Cardiac muscle cell (in vitro differentiated cells and primary cell): ENCODE measurements around the gene IKBKG. TPM values are rescaled to one million over a fixed set of nuclear protein-coding genes. Genes with fewer than 3 reads are reported as not detected.
"Not testable (repeated sequence)": the region's sequence is repeated elsewhere in the genome, so short reads cannot be mapped to it uniquely, and the experiment has no call there.

ENCODE experiments used
- DNase-seq, 2 donors: peaks; one replicate each; pipeline versions ENCODE4 v3.0.0 to v3.0.0-alpha.2; 2010 to 2017; ENCODE audit warnings: low read depth in 1 of 2, low spot score in 1 of 2
- H3K27ac ChIP-seq: fragments of 200-600 bp; sonication (generic); 2 replicates; pipeline ENCODE4 v1.5.1; 2016
- H3K27me3 ChIP-seq: fragments of 200-600 bp; sonication (generic); 2 replicates; pipeline ENCODE4 v1.6.0; 2016; ENCODE audit warnings: control low read depth
- H3K36me3 ChIP-seq: fragments of 200-600 bp; sonication (generic); 2 replicates; pipeline ENCODE4 v1.5.1; 2016; ENCODE audit warnings: control low read depth
- H3K4me1 ChIP-seq: fragments of 200-600 bp; sonication (generic); 2 replicates; pipeline ENCODE4 v1.8.1; 2017; ENCODE audit warnings: low read depth, mild to moderate bottlenecking, mixed run types
- H3K4me3 ChIP-seq: fragments of 200-600 bp; sonication (generic); 2 replicates; pipeline ENCODE4 v1.5.1; 2016; ENCODE audit warnings: mild to moderate bottlenecking
- H3K9me3 ChIP-seq: fragments of 200-600 bp; sonication (generic); 2 replicates; pipeline ENCODE4 v1.5.1; 2017; ENCODE audit warnings: low read depth, mild to moderate bottlenecking, control low read depth
- polyA plus RNA-seq: library from polyadenylated mRNA; unstranded; fragments of >200 nt; fragmentation: Nextera tagmentation; extraction: Ambion mirVana; gene quantifications from 2 replicates; pipeline ENCODE4 v1.2.1, GENCODE V29; 2016
- total RNA-seq: library from RNA; depleted of rRNA; stranded (reverse); fragments of >200 nt; gene quantifications from 2 replicates; pipeline ENCODE4 v1.2.3, GENCODE V29; 2016
- TF ChIP-seq, protein P1 (sequence below): IDR thresholded peaks from 2 replicates; pipeline ENCODE4 v1.5.1; 2012; ENCODE audit warnings: low read depth, mild to moderate bottlenecking, low read length

The IKBKG gene
- total and polyA plus RNA-seq, 2 experiments from 2014 or later: 15.1 to 23.5 TPM

DNA sequence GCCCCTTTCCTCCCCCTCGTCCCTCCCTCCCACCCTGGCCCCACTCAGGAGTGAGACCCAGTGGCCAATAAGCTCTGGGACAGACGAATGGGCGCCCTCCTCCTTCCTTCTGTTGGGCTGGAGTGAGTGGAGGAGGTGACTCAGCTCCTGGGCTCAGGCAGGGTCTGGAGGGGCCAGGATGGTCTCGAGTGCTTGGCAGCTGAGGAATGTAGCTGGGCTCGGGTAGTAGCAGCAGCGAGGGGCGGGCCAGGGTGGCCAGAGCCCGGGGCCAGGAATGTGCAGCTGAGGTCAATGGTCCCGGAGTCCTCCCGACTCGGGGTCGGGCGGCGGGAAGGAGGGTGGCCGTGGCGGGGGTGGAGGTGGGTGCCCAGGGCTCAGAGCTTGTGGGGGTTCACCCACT is 15.8 kb upstream of the IKBKG start:
- Histone ChIP-seq H3K27ac (peak overlapping the region; percentile 79), H3K4me3 (no peak overlapping the region), H3K9me3 (no peaks in the 10 kb centered on the region)

DNA sequence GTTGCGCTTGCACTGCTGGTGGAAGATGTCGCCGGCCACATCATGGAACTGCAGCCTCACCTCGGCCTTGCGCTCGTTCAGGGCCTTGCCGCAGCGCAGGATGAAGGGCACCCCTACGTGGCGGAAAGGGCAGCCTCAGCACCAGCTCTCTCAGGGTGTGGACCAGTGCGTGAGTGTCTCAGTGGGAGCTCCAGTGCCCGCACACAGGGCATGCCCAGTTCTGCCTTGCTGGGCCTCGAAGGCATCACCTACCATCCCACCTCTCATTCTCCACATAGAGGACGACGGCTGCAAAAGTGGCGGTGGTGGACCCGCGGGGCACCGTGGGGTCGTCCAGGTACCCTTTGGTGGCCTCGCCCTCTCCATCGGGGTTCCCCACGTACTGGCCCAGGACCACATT is 14.7 kb upstream of the IKBKG start:
- TF ChIP-seq, protein P1, sequence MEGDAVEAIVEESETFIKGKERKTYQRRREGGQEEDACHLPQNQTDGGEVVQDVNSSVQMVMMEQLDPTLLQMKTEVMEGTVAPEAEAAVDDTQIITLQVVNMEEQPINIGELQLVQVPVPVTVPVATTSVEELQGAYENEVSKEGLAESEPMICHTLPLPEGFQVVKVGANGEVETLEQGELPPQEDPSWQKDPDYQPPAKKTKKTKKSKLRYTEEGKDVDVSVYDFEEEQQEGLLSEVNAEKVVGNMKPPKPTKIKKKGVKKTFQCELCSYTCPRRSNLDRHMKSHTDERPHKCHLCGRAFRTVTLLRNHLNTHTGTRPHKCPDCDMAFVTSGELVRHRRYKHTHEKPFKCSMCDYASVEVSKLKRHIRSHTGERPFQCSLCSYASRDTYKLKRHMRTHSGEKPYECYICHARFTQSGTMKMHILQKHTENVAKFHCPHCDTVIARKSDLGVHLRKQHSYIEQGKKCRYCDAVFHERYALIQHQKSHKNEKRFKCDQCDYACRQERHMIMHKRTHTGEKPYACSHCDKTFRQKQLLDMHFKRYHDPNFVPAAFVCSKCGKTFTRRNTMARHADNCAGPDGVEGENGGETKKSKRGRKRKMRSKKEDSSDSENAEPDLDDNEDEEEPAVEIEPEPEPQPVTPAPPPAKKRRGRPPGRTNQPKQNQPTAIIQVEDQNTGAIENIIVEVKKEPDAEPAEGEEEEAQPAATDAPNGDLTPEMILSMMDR: no peak
- no peak overlapping the region for H3K4me3 ChIP-seq
- H3K27ac ChIP-seq: peak overlapping the region; percentile 79
- no peak for DNase-seq
- H3K4me1 ChIP-seq: no peaks in the 10 kb centered on the region
- H3K9me3 ChIP-seq: no peaks in the 10 kb centered on the region
- no peaks in the 10 kb centered on the region for H3K36me3 ChIP-seq
- no peaks in the 10 kb centered on the region for H3K27me3 ChIP-seq

More for the DNA sequence above, 15.8 kb upstream of the IKBKG start:
- TF ChIP-seq, protein P1: no peak
- H3K36me3 ChIP-seq: no peaks in the 10 kb centered on the region
- peak in 1 of 2 donors; percentile 72 for DNase-seq
- H3K27me3 ChIP-seq: no peaks in the 10 kb centered on the region
- H3K4me1 ChIP-seq: no peaks in the 10 kb centered on the region

DNA sequence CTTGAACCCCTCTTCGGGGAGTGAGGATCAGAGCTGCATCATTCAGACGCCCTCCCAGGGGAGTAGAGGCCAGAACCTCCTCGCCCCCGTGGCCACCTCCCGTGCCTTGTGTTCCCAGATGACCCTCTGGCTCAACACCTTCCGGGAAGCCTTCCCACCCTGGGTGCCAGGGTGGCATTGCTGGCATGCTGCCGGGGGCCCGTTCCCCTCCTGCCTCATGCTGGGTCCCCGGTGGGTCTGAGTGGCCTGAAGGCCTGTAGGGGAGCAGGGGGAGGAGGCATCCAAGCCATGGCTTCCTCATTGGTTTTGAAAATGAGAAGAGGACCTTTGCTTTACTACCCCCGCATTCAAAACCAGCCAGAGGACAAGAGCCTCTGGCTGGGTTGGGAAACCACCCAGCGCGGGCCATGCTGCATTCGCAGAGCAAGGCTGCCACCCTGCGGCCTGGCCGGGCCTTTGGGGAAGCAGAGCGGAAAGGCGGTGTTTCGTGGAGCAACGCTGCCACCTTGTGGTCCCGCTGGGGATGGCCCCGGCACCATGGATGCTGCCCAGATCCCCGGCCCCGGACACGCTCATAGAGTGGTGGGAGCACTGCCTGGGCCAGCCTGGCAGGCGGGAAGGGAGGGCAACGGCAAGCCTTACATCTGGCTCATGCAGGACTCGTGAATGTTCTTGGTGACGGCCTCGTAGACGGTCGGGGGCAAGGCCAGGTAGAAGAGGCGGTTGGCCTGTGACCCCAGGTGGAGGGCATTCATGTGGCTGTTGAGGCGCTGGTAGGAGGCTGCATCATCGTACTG is 12.7 kb upstream of the IKBKG start:
- Histone ChIP-seq H3K4me3 (no peak overlapping the region), H3K4me1 (no peaks in the 10 kb centered on the region), H3K27ac (no peak overlapping the region), H3K9me3 (no peaks in the 10 kb centered on the region), H3K27me3 (no peaks in the 10 kb centered on the region), H3K36me3 (no peaks in the 10 kb centered on the region)
- TF ChIP-seq, protein P1: peak; percentile 88
- DNase-seq: peak; percentile 87 to 89

DNA sequence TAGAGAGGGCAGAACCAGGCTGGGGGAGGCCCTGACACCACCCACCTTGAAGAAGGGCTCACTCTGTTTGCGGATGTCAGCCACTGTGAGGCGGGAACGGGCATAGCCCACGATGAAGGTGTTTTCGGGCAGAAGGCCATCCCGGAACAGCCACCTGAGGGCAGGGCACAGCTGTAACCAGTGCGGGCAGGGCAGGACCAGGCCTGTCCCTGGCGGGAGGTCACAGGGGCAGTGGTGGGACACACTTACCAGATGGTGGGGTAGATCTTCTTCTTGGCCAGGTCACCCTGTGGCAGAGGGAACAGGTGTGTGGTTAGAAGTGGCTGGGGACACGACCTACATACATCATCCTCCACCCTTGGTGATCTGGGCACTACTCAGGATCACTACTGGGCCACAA is 11.5 kb upstream of the IKBKG start:
- no peak overlapping the region for H3K27ac ChIP-seq
- H3K36me3 ChIP-seq: no peaks in the 10 kb centered on the region
- no peaks in the 10 kb centered on the region for H3K9me3 ChIP-seq
- DNase-seq: no peak
- H3K4me1 ChIP-seq: no peaks in the 10 kb centered on the region
- TF ChIP-seq, protein P1: no peak
- H3K27me3 ChIP-seq: no peaks in the 10 kb centered on the region
- no peak overlapping the region for H3K4me3 ChIP-seq

DNA sequence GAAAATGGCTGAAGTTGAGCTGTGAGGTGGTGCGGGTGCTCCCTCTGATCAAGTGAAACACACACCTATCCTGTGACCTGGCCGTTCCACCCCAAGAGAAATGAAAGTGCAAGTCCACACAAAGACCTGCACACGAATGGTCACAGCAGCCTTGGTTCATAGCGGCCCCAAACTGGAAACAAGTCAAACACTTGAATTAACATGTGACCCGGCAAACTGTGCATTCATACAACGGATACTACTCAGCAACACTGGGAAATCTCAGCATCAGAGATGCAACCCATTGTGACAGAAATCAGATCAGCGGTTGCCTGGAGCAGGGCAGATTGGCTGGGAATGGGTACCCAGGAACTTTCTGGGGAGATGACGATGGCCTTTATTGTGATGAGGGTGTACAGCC is 8.3 kb upstream of the IKBKG start:
- no peaks in the 10 kb centered on the region for H3K27me3 ChIP-seq
- no peak overlapping the region for H3K27ac ChIP-seq
- H3K36me3 ChIP-seq: no peaks in the 10 kb centered on the region
- H3K9me3 ChIP-seq: no peaks in the 10 kb centered on the region
- DNase-seq: no peak
- no peak overlapping the region for H3K4me3 ChIP-seq
- H3K4me1 ChIP-seq: no peaks in the 10 kb centered on the region
- TF ChIP-seq, protein P1: no peak

DNA sequence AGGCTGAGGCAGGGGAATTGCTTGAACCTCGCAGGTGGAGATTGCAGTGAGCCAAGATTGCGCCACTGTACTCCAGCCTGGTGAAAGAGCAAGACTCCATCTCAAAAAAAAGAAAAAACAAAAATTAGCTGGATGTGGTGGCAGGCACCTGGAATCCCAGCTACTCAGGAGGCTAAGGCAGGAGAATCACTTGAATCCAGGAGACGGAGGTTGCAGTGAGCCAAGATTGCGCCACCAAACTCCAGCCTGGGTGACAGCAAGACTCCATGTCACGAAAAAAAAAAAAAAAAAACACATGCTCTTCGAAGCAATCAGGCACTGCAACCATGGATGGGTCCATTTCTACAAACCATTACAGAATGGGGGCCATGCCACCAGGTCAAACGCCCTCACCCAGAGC is 7.1 kb upstream of the IKBKG start:
- not testable (repeated sequence) for DNase-seq, H3K27ac ChIP-seq, H3K4me1 ChIP-seq, H3K4me3 ChIP-seq, H3K36me3 ChIP-seq, H3K9me3 ChIP-seq, H3K27me3 ChIP-seq
